ENCODE results near the gene EXOSC1. TPM values are rescaled to one million over a fixed set of nuclear protein-coding genes. Genes with fewer than 3 reads are reported as not detected.

The EXOSC1 gene
- total RNA-seq, 4 donors from 2014 or later: 13.9 to 33.0 (median 26.2) TPM

DNA sequence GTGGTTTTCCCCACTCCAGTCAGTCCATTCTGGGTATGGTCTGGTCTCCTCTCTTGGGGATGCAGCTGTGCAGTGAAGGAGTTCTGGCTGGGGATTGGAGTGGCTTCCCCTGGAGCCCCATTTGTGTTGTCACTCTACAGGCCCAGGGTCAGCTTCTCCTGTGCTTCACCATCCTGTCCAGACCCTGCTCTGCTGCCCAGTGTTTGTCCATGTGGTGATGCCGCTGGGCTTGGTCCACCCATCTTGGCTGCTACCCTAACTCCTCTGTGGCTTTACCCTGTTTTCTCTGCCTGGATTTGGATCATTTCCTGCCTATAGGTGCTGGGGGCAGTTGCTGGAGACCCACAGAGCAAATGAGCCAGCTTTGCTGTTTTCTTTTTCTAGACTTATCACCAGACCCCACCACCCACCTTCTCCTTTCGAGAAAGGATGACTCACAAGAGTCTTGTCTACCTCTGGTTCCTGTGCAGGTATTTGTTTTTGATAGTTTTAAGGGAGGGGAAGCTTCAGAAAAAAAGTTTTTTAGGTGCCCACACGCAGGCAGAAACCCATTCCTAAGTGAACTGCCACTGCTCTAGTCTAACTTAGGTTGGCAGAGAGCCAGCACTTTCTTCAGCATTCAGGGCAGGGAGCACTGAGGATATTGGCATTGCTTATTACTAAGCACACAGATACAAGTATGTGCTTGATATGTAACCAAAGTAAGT lies 8.7 kb upstream of the EXOSC1 start:
- intact Hi-C loops (cut with DNase I; ENCODE audit: low total_unique reads): no loop called here
- DNase-seq (ENCODE audit: low spot score in 2 of 2): no peak
- no peak for TF ChIP-seq POLR2A (IDR thresholded peaks at IDR 0.05)
- TF ChIP-seq, protein P1, sequence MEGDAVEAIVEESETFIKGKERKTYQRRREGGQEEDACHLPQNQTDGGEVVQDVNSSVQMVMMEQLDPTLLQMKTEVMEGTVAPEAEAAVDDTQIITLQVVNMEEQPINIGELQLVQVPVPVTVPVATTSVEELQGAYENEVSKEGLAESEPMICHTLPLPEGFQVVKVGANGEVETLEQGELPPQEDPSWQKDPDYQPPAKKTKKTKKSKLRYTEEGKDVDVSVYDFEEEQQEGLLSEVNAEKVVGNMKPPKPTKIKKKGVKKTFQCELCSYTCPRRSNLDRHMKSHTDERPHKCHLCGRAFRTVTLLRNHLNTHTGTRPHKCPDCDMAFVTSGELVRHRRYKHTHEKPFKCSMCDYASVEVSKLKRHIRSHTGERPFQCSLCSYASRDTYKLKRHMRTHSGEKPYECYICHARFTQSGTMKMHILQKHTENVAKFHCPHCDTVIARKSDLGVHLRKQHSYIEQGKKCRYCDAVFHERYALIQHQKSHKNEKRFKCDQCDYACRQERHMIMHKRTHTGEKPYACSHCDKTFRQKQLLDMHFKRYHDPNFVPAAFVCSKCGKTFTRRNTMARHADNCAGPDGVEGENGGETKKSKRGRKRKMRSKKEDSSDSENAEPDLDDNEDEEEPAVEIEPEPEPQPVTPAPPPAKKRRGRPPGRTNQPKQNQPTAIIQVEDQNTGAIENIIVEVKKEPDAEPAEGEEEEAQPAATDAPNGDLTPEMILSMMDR (IDR thresholded peaks at IDR 0.05): no peak
- WGBS, 2 donors: 52 to 54% methylated on average over 3 of the region's 3 CpGs
- no peak overlapping the region for H3K4me3 ChIP-seq (ENCODE audit: low read depth, poor library complexity, severe bottlenecking)

DNA sequence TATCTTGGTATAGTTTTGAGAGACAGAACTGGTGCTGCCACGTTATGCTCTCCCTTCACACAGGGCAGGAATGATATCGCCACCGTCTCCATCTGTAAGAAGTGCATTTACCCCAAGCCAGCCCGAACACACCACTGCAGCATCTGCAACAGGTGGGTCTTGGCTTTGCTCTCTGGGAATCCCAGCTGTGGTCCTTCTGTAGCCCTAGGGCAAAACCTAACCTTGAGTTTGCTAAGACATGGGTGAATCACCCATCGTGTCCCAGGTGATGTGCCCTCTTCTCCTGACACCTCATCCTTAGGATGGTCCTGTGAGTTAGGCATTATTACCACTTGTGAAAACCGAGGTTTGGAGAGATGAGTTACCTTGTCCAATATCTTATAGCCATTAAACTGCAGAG lies 6.5 kb upstream of the EXOSC1 start:
- H3K4me3 ChIP-seq (ENCODE audit: low read depth, poor library complexity, severe bottlenecking): no peak overlapping the region
- WGBS, 2 donors: 88 to 89% methylated on average over 6 of the region's 6 CpGs
- TF ChIP-seq, protein P1 (IDR thresholded peaks at IDR 0.05): no peak
- TF ChIP-seq POLR2A (IDR thresholded peaks at IDR 0.05): no peak
- intact Hi-C loops (cut with DNase I; ENCODE audit: low total_unique reads): no loop called here
- no peak for DNase-seq (ENCODE audit: low spot score in 2 of 2)

DNA sequence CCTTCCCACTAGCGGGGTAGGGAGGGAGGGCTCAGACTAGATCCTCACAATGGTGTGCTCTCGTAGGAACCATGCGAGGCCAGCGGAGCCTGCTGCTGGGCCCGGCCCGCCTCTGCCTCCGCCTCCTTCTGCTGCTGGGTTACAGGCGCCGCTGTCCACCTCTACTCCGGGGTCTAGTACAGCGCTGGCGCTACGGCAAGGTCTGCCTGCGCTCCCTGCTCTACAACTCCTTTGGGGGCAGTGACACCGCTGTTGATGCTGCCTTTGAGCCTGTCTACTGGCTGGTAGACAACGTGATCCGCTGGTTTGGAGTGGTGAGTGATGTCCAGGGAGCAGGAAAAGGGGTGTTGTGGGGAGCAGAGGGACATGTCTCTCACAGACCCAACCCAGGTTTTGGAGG lies 5.8 kb upstream of the EXOSC1 start:
- intact Hi-C loops (cut with DNase I; ENCODE audit: low total_unique reads): no loop called here
- no peak overlapping the region for H3K4me3 ChIP-seq (ENCODE audit: low read depth, poor library complexity, severe bottlenecking)
- 92 to 95% methylated on average over 17 of the region's 17 CpGs for WGBS, 2 donors
- no peak for TF ChIP-seq POLR2A (IDR thresholded peaks at IDR 0.05)
- TF ChIP-seq, protein P1 (IDR thresholded peaks at IDR 0.05): no peak
- DNase-seq (ENCODE audit: low spot score in 2 of 2): no peak

DNA sequence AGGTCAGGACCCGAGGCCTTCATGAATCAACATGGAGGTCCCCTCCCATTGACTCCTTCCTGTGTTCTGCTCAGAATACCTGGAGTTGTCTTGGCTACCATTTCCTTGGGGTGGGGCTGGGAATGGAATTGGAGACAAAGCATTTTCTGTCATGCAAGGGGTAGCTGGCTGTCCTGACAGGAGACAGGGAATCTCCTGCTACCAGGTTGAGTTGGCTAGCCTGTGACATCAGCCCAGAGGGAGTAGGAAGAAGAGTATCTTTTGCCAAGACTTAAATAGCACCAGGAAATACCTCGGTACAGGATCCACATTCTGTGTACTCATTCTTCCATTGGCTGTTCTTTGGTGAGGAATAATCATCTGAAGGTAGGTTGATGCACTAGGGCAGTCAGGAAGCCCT lies 5.0 kb upstream of the EXOSC1 start:
- no peak for DNase-seq (ENCODE audit: low spot score in 2 of 2)
- intact Hi-C loops (cut with DNase I; ENCODE audit: low total_unique reads): no loop called here
- TF ChIP-seq, protein P1 (IDR thresholded peaks at IDR 0.05): no peak
- no peak for TF ChIP-seq POLR2A (IDR thresholded peaks at IDR 0.05)
- H3K4me3 ChIP-seq (ENCODE audit: low read depth, poor library complexity, severe bottlenecking): no peak overlapping the region
- 56 to 61% methylated on average over 2 of the region's 2 CpGs for WGBS, 2 donors

DNA sequence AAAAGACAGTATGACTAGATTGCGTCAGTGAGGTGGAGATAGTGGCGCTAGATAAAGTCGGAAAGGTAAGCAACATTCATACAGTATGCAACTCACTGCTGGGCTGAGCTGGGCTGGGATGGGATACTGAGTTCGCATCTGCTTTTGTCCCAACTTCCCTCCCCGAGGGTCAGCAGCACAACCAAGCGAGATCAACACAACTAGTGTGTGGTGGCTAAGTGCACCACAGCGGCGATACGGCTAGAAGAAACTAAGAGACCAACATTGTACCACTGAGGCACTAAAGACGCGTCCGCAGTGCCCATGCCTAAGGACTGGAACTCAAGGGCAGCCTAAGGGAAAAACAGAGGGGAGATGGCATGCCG lies 467 bp downstream of the EXOSC1 start:
- intact Hi-C loops (cut with DNase I; ENCODE audit: low total_unique reads): no loop called here
- 1 to 2% methylated on average over 13 of the region's 13 CpGs for WGBS, 2 donors

More for the DNA sequence above, 467 bp downstream of the EXOSC1 start:
- no peak for DNase-seq (ENCODE audit: low spot score in 2 of 2)
- TF ChIP-seq, protein P1 (IDR thresholded peaks at IDR 0.05): no peak
- no peak for TF ChIP-seq POLR2A (IDR thresholded peaks at IDR 0.05)
- H3K4me3 ChIP-seq (ENCODE audit: low read depth, poor library complexity, severe bottlenecking): peak overlapping the region; percentile 75

All from lower leg skin (tissue), 4 donors.